Hematopoietic multipotent progenitor cell (in vitro differentiated cells): ENCODE data around the gene RAD54L. TPM values are rescaled to one million over a fixed set of nuclear protein-coding genes. Genes with fewer than 3 reads are reported as not detected.
"Not testable (repeated sequence)": the region's sequence is repeated elsewhere in the genome, so short reads cannot be mapped to it uniquely, and the experiment has no call there.

Experiments
- DNase-seq, 3 donors: peaks; one replicate each; pipeline ENCODE4 v3.0.0-alpha.2; 2011 to 2015; ENCODE audit warnings: low read depth in 2 of 3, low spot score in 2 of 3
- total RNA-seq: library from RNA; depleted of rRNA; stranded (reverse); fragments of >200 nt; gene quantifications from one replicate; pipeline ENCODE4 v1.2.3, GENCODE V29; 2012

The RAD54L gene
- total RNA-seq, 1 donor = 3.0 TPM

- DNase-seq = no peak
Observed at GRCh38 chr1:46317323-46317722, 69.8 kb downstream of the RAD54L start.

GRCh38 chr1:46319301-46319700, 71.7 kb downstream of the RAD54L start:
- DNase-seq = not testable (repeated sequence)

- not testable (repeated sequence) for DNase-seq
Observed at GRCh38 chr1:46319960-46320914, 72.7 kb downstream of the RAD54L start.

- not testable (repeated sequence) for DNase-seq
Observed at GRCh38 chr1:46322191-46322590, 74.6 kb downstream of the RAD54L start.

- not testable (repeated sequence) for DNase-seq
Observed at GRCh38 chr1:46325285-46326076, 77.9 kb downstream of the RAD54L start.

Other genes with a start within 250 kb of the RAD54L start
- 3.5 TPM for gene PIK3R3, start 115.1 kb upstream of the RAD54L start, total RNA-seq
- gene TSPAN1, start 72.7 kb upstream of the RAD54L start, total RNA-seq = not detected
- gene P3R3URF, start 71.3 kb upstream of the RAD54L start, total RNA-seq = not detected
- gene POMGNT1, start 49.3 kb upstream of the RAD54L start, total RNA-seq = 42.0 TPM
- 8.9 TPM for gene LURAP1, start 44.4 kb upstream of the RAD54L start, total RNA-seq
- 96.7 TPM for gene LRRC41, start 55.9 kb downstream of the RAD54L start, total RNA-seq
- 233 TPM for gene UQCRH, start 55.9 kb downstream of the RAD54L start, total RNA-seq
- gene NSUN4, start 93.0 kb downstream of the RAD54L start, total RNA-seq = 34.7 TPM
- gene FAAH, start 146.6 kb downstream of the RAD54L start, total RNA-seq = 14.8 TPM
- gene DMBX1, start 242.1 kb downstream of the RAD54L start, total RNA-seq = not detected